HEK293 (cell line): ENCODE results near the gene PPP1R10.

Source experiments
- ATF2 ChIP-seq: fragments of 450-650 bp; formaldehyde crosslinking; IDR thresholded peaks from 2 replicates; pipeline ENCODE4 v1.5.1; 2016; ENCODE audit warnings: missing biosample characterization, missing genetic modification characterization, low read depth
- BCL11A ChIP-seq: fragments of 450-650 bp; formaldehyde crosslinking; IDR thresholded peaks from 2 replicates; pipeline ENCODE4 v1.5.1; 2016; ENCODE audit warnings: low read depth, missing biosample characterization, missing genetic modification characterization
- FEZF1 ChIP-seq: fragments of 450-650 bp; formaldehyde crosslinking; IDR thresholded peaks from 2 replicates; pipeline ENCODE4 v1.5.1; 2016; ENCODE audit warnings: missing biosample characterization, missing genetic modification characterization
- GFI1B ChIP-seq: fragments of 450-650 bp; formaldehyde crosslinking; IDR thresholded peaks from 2 replicates; pipeline ENCODE4 v1.5.1; 2016; ENCODE audit warnings: missing biosample characterization, missing genetic modification characterization
- INSM2 ChIP-seq: fragments of 450-650 bp; formaldehyde crosslinking; IDR thresholded peaks from 2 replicates; pipeline ENCODE4 v1.5.1; 2016; ENCODE audit warnings: missing biosample characterization, missing genetic modification characterization
- KLF9 ChIP-seq: fragments of 450-650 bp; formaldehyde crosslinking; IDR thresholded peaks from 2 replicates; pipeline ENCODE4 v1.5.1; 2016; ENCODE audit warnings: missing biosample characterization, missing genetic modification characterization, low read depth
- PBX3 ChIP-seq: sonication (generic); formaldehyde crosslinking; IDR thresholded peaks from 2 replicates; pipeline ENCODE4 v1.8.1; 2022; ENCODE audit warnings: mild to moderate bottlenecking, moderate library complexity, missing genetic modification reagents
- REPIN1 ChIP-seq: fragments of 450-650 bp; formaldehyde crosslinking; IDR thresholded peaks from 2 replicates; pipeline ENCODE4 v1.5.1; 2017; ENCODE audit warnings: missing biosample characterization, missing genetic modification characterization, low read depth
- WT1 ChIP-seq: fragments of 450-650 bp; formaldehyde crosslinking; IDR thresholded peaks from 2 replicates; pipeline ENCODE4 v1.5.1; 2016; ENCODE audit warnings: missing biosample characterization, missing genetic modification characterization
- ZBTB1 ChIP-seq: fragments of 450-650 bp; formaldehyde crosslinking; IDR thresholded peaks from 2 replicates; pipeline ENCODE4 v1.5.1; 2016; ENCODE audit warnings: missing biosample characterization, missing genetic modification characterization
- ZBTB17 ChIP-seq: fragments of 450-650 bp; formaldehyde crosslinking; IDR thresholded peaks from 2 replicates; pipeline ENCODE4 v1.5.1; 2016; ENCODE audit warnings: missing biosample characterization, missing genetic modification characterization
- ZBTB49 ChIP-seq: fragments of 450-650 bp; formaldehyde crosslinking; IDR thresholded peaks from 2 replicates; pipeline ENCODE4 v1.5.1; 2016; ENCODE audit warnings: missing biosample characterization, missing genetic modification characterization, low read depth
- ZBTB7A ChIP-seq: fragments of 450-650 bp; formaldehyde crosslinking; IDR thresholded peaks from 2 replicates; pipeline ENCODE4 v1.5.1; 2016; ENCODE audit warnings: low read depth, missing biosample characterization, missing genetic modification characterization
- ZFP69B ChIP-seq: fragments of 450-650 bp; formaldehyde crosslinking; IDR thresholded peaks from 2 replicates; pipeline ENCODE4 v1.5.1; 2016; ENCODE audit warnings: missing biosample characterization, missing genetic modification characterization
- ZNF114 ChIP-seq: fragments of 450-650 bp; formaldehyde crosslinking; IDR thresholded peaks from 2 replicates; pipeline ENCODE4 v1.5.0; 2017; ENCODE audit warnings: missing biosample characterization, missing genetic modification characterization
- ZNF138 ChIP-seq: fragments of 450-650 bp; formaldehyde crosslinking; IDR thresholded peaks from 2 replicates; pipeline ENCODE4 v1.5.1; 2016; ENCODE audit warnings: missing biosample characterization, missing genetic modification characterization, borderline replicate concordance
- ZNF148 ChIP-seq: fragments of 450-650 bp; formaldehyde crosslinking; IDR thresholded peaks from 2 replicates; pipeline ENCODE4 v1.5.0; 2017; ENCODE audit warnings: missing biosample characterization, missing genetic modification characterization, borderline replicate concordance
- ZNF223 ChIP-seq: fragments of 450-650 bp; formaldehyde crosslinking; IDR thresholded peaks from 2 replicates; pipeline ENCODE4 v1.5.1; 2016; ENCODE audit warnings: missing biosample characterization, missing genetic modification characterization
- ZNF280C ChIP-seq: fragments of 450-650 bp; formaldehyde crosslinking; IDR thresholded peaks from 2 replicates; pipeline ENCODE4 v1.5.1; 2016; ENCODE audit warnings: missing biosample characterization, missing genetic modification characterization
- ZNF404 ChIP-seq: fragments of 450-650 bp; formaldehyde crosslinking; IDR thresholded peaks from 2 replicates; pipeline ENCODE4 v1.5.1; 2017; ENCODE audit warnings: missing biosample characterization, missing genetic modification characterization
- ZNF529 ChIP-seq: fragments of 450-650 bp; formaldehyde crosslinking; IDR thresholded peaks from 2 replicates; pipeline ENCODE4 v1.5.1; 2017; ENCODE audit warnings: missing genetic modification characterization, missing biosample characterization; ENCODE audit not compliant: insufficient replicate concordance
- ZNF645 ChIP-seq: fragments of 450-650 bp; formaldehyde crosslinking; IDR thresholded peaks from 2 replicates; pipeline ENCODE4; 2016; ENCODE audit warnings: missing biosample characterization, missing genetic modification characterization
- ZNF658 ChIP-seq: fragments of 450-650 bp; formaldehyde crosslinking; IDR thresholded peaks from 2 replicates; pipeline ENCODE4; 2016; ENCODE audit warnings: missing biosample characterization, missing genetic modification characterization
- ZNF785 ChIP-seq: fragments of 450-650 bp; formaldehyde crosslinking; IDR thresholded peaks from 2 replicates; pipeline ENCODE4 v1.5.1; 2016; ENCODE audit warnings: missing biosample characterization, missing genetic modification characterization

The PPP1R10 gene

GRCh38 chr6:30556906-30557682 is 59.9 kb downstream of the PPP1R10 start, which contains the start of gene PRR3 (continued):
- TF ChIP-seq ZNF148 (tag by site-specific recombination) (no peak), ZNF529 (tag by site-specific recombination) (no peak), GFI1B (tag by site-specific recombination) (no peak), BCL11A (tag by site-specific recombination) (no peak), ATF2 (0 out of 2 replicates have a peak, but pooled peaks have one; percentile 4), KLF9 (tag by site-specific recombination) (no peak), ZNF114 (no peak), ZNF280C (no peak), REPIN1 (tag by site-specific recombination) (no peak), ZBTB7A (tag by site-specific recombination) (no peak; the same call in 1 of the 2 replicates), ZBTB17 (tag by site-specific recombination) (peak; percentile 75), INSM2 (tag by site-specific recombination) (peak; percentile 72), ZNF785 (tag by site-specific recombination) (0 out of 2 replicates have a peak, but pooled peaks have one; percentile 49), ZFP69B (tag by site-specific recombination) (no peak; the same call in 1 of the 2 replicates), ZNF404 (no peak), ZNF645 (tag by site-specific recombination) (no peak), ZNF223 (tag by site-specific recombination) (no peak), WT1 (no peak; the same call in 1 of the 2 replicates), ZNF138 (tag by site-specific recombination) (no peak), ZBTB1 (tag by site-specific recombination) (no peak), ZNF658 (tag by site-specific recombination) (no peak), PBX3 (CRISPR knock-in tag) (peak; percentile 85; the same call in 1 of the 2 replicates), ZBTB49 (tag by site-specific recombination) (no peak), FEZF1 (0 out of 2 replicates have a peak, but pooled peaks have one; percentile 14)
